Measurements from ENCODE around the gene WDFY4. TPM values are rescaled to one million over a fixed set of nuclear protein-coding genes. Genes with fewer than 3 reads are reported as not detected.

The WDFY4 gene
- total and polyA plus RNA-seq, 2 donors (not counting 3 experiments of a cell fraction or from before 2014, with no cell fraction given): 10.1 to 10.2 TPM

- Histone ChIP-seq H3K27ac (ENCODE audit: insufficient read depth, low read depth, low read length) (no peak overlapping the region), H3K36me3 (ENCODE audit: control insufficient read depth in 2 of 2, extremely low read depth in 1 of 2, insufficient read depth in 2 of 2, low read length in 2 of 2) (no peaks in the 10 kb centered on the region), H3K9me1 (replicated peaks; ENCODE audit: control insufficient read depth, extremely low read depth, insufficient read depth, low read length) (no peaks in the 10 kb centered on the region), H2AFZ (ENCODE audit: low read depth, low read length) (no peak overlapping the region), H4K20me1 (replicated peaks; ENCODE audit: control insufficient read depth, extremely low read depth, insufficient read depth, low read length) (no peaks in the 10 kb centered on the region), H3K4me1 (ENCODE audit: control insufficient read depth, extremely low read depth, insufficient read depth, low read length) (no peaks in the 10 kb centered on the region), H3K9me3 (replicated peaks; ENCODE audit: control insufficient read depth, insufficient read depth, low read length) (no peaks in the 10 kb centered on the region), H3K79me2 (ENCODE audit: control insufficient read depth, insufficient read depth, low read length) (no peaks in the 10 kb centered on the region), H3K4me3 (replicated peaks in 1 of 3; ENCODE audit: insufficient read depth in 1 of 3, low read depth in 1 of 3, low read length in 3 of 3) (no peak overlapping the region), H3K27me3 (ENCODE audit: control insufficient read depth in 2 of 2, insufficient read depth in 2 of 2, low read length in 2 of 2) (peaks cover 5 to 15% of the 10 kb centered on the region in 2 experiments), H3K4me2 (ENCODE audit: insufficient read depth, low read length) (no peak overlapping the region), H3K9ac (replicated peaks; ENCODE audit: extremely low read depth, insufficient read depth, low read length) (no peak overlapping the region)
- BruUV-seq (replicated peaks): no TSS peak
- DNase-seq (ENCODE audit: low read depth, low spot score) (no peak), FAIRE-seq (no peak)
- dilution Hi-C loops (cut with MboI; ENCODE audit: extremely low pct_ligation_motif_present, low sequenced_read_pairs): no loop called here
- intact Hi-C loops (cut with micrococcal nuclease): no loop called here
- CTCF ChIA-PET: no interaction called here
- POLR2A ChIA-PET: no interaction called here
- no peak for TF ChIP-seq GATA2 (IDR thresholded peaks at IDR 0.05; ENCODE audit: insufficient read depth, insufficient read length, low read depth, low read length)
- TF ChIP-seq EZH2 (IDR thresholded peaks at IDR 0.05; ENCODE audit: borderline replicate concordance, low read depth, low read length, severe bottlenecking): no peak
- TF ChIP-seq POLR2A (IDR thresholded peaks at IDR 0.05; ENCODE audit: low read depth, low read length): no peak
Measured at GRCh38 chr10:48913674-48914073, 229.0 kb downstream of the WDFY4 start.

GRCh38 chr10:48923748-48924147 is 239.1 kb downstream of the WDFY4 start:
- H2AFZ ChIP-seq (ENCODE audit: low read depth, low read length): no peak overlapping the region
- H3K4me1 ChIP-seq (ENCODE audit: control insufficient read depth, extremely low read depth, insufficient read depth, low read length): no peaks in the 10 kb centered on the region
- ChIA-PET POLR2A (no interaction called here), CTCF (no interaction called here)
- intact Hi-C loops (cut with micrococcal nuclease) (no loop called here), dilution Hi-C loops (cut with MboI; ENCODE audit: extremely low pct_ligation_motif_present, low sequenced_read_pairs) (no loop called here)
- no peak overlapping the region for H3K4me3 ChIP-seq (replicated peaks in 1 of 3; ENCODE audit: insufficient read depth in 1 of 3, low read depth in 1 of 3, low read length in 3 of 3)
- no peaks in the 10 kb centered on the region for H3K79me2 ChIP-seq (ENCODE audit: control insufficient read depth, insufficient read depth, low read length)
- no peaks in the 10 kb centered on the region for H3K9me3 ChIP-seq (replicated peaks; ENCODE audit: control insufficient read depth, insufficient read depth, low read length)
- no peak overlapping the region for H3K9ac ChIP-seq (replicated peaks; ENCODE audit: extremely low read depth, insufficient read depth, low read length)
- H4K20me1 ChIP-seq (replicated peaks; ENCODE audit: control insufficient read depth, extremely low read depth, insufficient read depth, low read length): no peaks in the 10 kb centered on the region
- H3K27ac ChIP-seq (ENCODE audit: insufficient read depth, low read depth, low read length): no peak overlapping the region
- DNase-seq (ENCODE audit: low read depth, low spot score): no peak
- FAIRE-seq: no peak
- peaks cover 4 to 7% of the 10 kb centered on the region in 2 experiments for H3K27me3 ChIP-seq (ENCODE audit: control insufficient read depth in 2 of 2, insufficient read depth in 2 of 2, low read length in 2 of 2)
- no peak overlapping the region for H3K4me2 ChIP-seq (ENCODE audit: insufficient read depth, low read length)
- no peaks in the 10 kb centered on the region for H3K9me1 ChIP-seq (replicated peaks; ENCODE audit: control insufficient read depth, extremely low read depth, insufficient read depth, low read length)
- H3K36me3 ChIP-seq (ENCODE audit: control insufficient read depth in 2 of 2, extremely low read depth in 1 of 2, insufficient read depth in 2 of 2, low read length in 2 of 2): no peaks in the 10 kb centered on the region
- no peak for TF ChIP-seq CTCF (IDR thresholded peaks at IDR 0.05; ENCODE audit: extremely low read depth in 1 of 2, insufficient read depth in 1 of 2, low read depth in 1 of 2, low read length in 2 of 2)
- BruUV-seq (replicated peaks): no TSS peak
